Measurements from ENCODE around the gene ATP2A1. TPM values are rescaled to one million over a fixed set of nuclear protein-coding genes. Genes with fewer than 3 reads are reported as not detected.

The ATP2A1 gene
- total and polyA plus RNA-seq, 2 of the 13 experiments (the other 11 are each of a cell fraction or from before 2014, with no cell fraction given), result 3.2 to 12.5 TPM

- no peak for TF ChIP-seq CSRNP1 (CRISPR knock-in tag; IDR thresholded peaks at IDR 0.05)
- peak; percentile 81; the same call in 1 of the 2 replicates for TF ChIP-seq BRD4 (CRISPR knock-in tag; IDR thresholded peaks at IDR 0.05)
- TF ChIP-seq ZBTB10 (CRISPR knock-in tag; IDR thresholded peaks at IDR 0.05; ENCODE audit: borderline replicate concordance), result no peak; the same call in 1 of the 2 replicates
- TF ChIP-seq ERF (CRISPR knock-in tag; IDR thresholded peaks at IDR 0.05), result peak; percentile 96
- TF ChIP-seq ZNF556 (CRISPR knock-in tag; IDR thresholded peaks at IDR 0.05; ENCODE audit: borderline replicate concordance), result no peak; the same call in 1 of the 2 replicates
- no peak for TF ChIP-seq IRX3 (CRISPR knock-in tag; IDR thresholded peaks at IDR 0.05; ENCODE audit: borderline replicate concordance, low read depth)
- TF ChIP-seq ZC3H13 (CRISPR knock-in tag; IDR thresholded peaks at IDR 0.05), result peak; percentile 91
- TF ChIP-seq POLR2AphosphoS5 (IDR thresholded peaks at IDR 0.05; ENCODE audit: low read depth, low read length), result peak; percentile 82
- no peak for TF ChIP-seq CC2D1A (CRISPR knock-in tag; IDR thresholded peaks at IDR 0.05)
- 0 out of 2 replicates have a peak, but pooled peaks have one; percentile 55 for TF ChIP-seq ZNF674 (CRISPR knock-in tag; IDR thresholded peaks at IDR 0.05; ENCODE audit: low read depth)
- 0 out of 2 replicates have a peak, but pooled peaks have one; percentile 27 for TF ChIP-seq ZSCAN29 (CRISPR knock-in tag; conservative IDR thresholded peaks at IDR 0.05)
- TF ChIP-seq SMYD3 (CRISPR knock-in tag; IDR thresholded peaks at IDR 0.05), result no peak; the same call in 1 of the 2 replicates
- TF ChIP-seq SIN3B (IDR thresholded peaks at IDR 0.05; ENCODE audit: low read length), result peak; percentile 75; the same call in 1 of the 2 replicates
- TF ChIP-seq SUZ12 (IDR thresholded peaks at IDR 0.05; ENCODE audit: low read depth, low read length), result peak; percentile 80
- TF ChIP-seq ZMYM4 (CRISPR knock-in tag; IDR thresholded peaks at IDR 0.05), result peak; percentile 77; the same call in 1 of the 2 replicates
- TF ChIP-seq ZBTB34 (CRISPR knock-in tag; IDR thresholded peaks at IDR 0.05), result no peak; the same call in none of the 2 replicates
- peak; percentile 98 for TF ChIP-seq ZNF501 (CRISPR knock-in tag; IDR thresholded peaks at IDR 0.05)
- TF ChIP-seq SATB2 (CRISPR knock-in tag; IDR thresholded peaks at IDR 0.05), result no peak
- TF ChIP-seq ZNF431 (CRISPR knock-in tag; IDR thresholded peaks at IDR 0.05; ENCODE audit: borderline replicate concordance, low read depth), result no peak; the same call in none of the 2 replicates
- no peak for TF ChIP-seq NBN (conservative IDR thresholded peaks at IDR 0.05)
- peak; percentile 99 for TF ChIP-seq ZNF747 (CRISPR knock-in tag; IDR thresholded peaks at IDR 0.05; ENCODE audit: borderline replicate concordance)
- TF ChIP-seq PRMT3 (CRISPR knock-in tag; IDR thresholded peaks at IDR 0.05; ENCODE audit: borderline replicate concordance, low read depth), result no peak
- no peak; the same call in 1 of the 2 replicates for TF ChIP-seq KLF6 (CRISPR knock-in tag; IDR thresholded peaks at IDR 0.05)
- TF ChIP-seq SETDB1 (CRISPR knock-in tag; IDR thresholded peaks at IDR 0.05; ENCODE audit: borderline replicate concordance), result no peak
- TF ChIP-seq SMARCC2 (IDR thresholded peaks at IDR 0.05), result no peak
Measured at GRCh38 chr16:28846080-28846932, 32.0 kb upstream of the ATP2A1 start, which contains the start of gene TUFM (continued).

Measured in HepG2 (cell line).